ENCODE results near the gene AK2. TPM values are rescaled to one million over a fixed set of nuclear protein-coding genes. Genes with fewer than 3 reads are reported as not detected.

The AK2 gene
- polyA plus RNA-seq, 2 of the 4 experiments (the other 2 are of a cell fraction) = 164 to 178 TPM

DNA sequence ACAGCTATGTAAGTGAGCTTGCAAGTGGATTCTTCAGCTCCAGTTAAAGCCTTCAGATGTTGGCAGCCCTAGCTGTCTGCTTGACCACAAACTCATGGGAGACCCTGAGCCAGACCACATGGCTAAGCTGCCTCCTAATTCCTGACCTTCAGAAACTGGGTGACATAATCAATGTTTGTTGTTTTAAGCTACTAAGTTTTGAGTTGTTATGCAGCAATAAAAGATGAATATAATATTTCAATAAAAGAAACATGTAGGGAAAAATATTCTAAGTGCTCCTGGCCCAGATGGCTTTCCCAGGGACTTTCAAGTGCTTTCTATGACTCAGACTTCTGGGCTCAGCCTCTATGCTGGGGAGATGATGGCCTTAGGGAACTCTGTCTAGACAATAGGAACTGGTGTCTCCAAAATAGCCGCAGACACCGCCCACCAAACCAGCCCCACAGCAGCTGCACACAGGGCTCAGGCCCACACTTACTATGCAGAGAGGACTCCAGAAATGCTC, 23.9 kb upstream of the AK2 start:
- peak in 1 of 2 experiments; percentile 29 for DNase-seq (ENCODE audit: low read depth in 1 of 2, low spot score in 1 of 2)
- ATAC-seq = peak in 1 of 2 experiments; percentile 40; a peak in 2 of 6 replicates
- CTCF ChIA-PET = interaction anchor here (0.5 to 2.2 kb wide), 4 partner anchors 26 to 645 kb away, joined by 3 to 8 read pairs (median 3); no protein-coding TSS in a partner anchor
- Histone ChIP-seq H3K4me3 (no peak overlapping the region), H3K4me2 (no peak overlapping the region), H3K9me3 (peaks cover 24% of the 10 kb centered on the region), H3K27ac (no peak overlapping the region; a peak in 1 of 6 replicates), H3K4me1 (peaks cover 1% of the 10 kb centered on the region)
- POLR2A ChIA-PET = interaction anchor here (1.4 kb wide), 2 partner anchors 20 to 96 kb away, joined by 3 to 6 read pairs; partner anchors contain the start of gene AZIN2
- WGBS (ENCODE audit: missing lambda C conversion rate) = 56% methylated on average over 2 of the region's 2 CpGs
- TF ChIP-seq BCL3 (IDR thresholded peaks at IDR 0.05) (no peak), CBX8 (IDR thresholded peaks at IDR 0.05) (no peak)
- FAIRE-seq = no peak

- Histone ChIP-seq H3K27ac (no peak overlapping the region), H3K4me1 (peaks cover 9% of the 10 kb centered on the region), H3K4me2 (no peak overlapping the region), H3K9me3 (peaks cover 4% of the 10 kb centered on the region; the same call in 2 of the 3 replicates), H3K4me3 (no peak overlapping the region)
- no peak for FAIRE-seq
- DNase-seq (ENCODE audit: low read depth in 1 of 2, low spot score in 1 of 2) = no peak
- TF ChIP-seq KDM1A (IDR thresholded peaks at IDR 0.05; ENCODE audit: low read depth) = no peak
- no peak for TF ChIP-seq ESRRA (IDR thresholded peaks at IDR 0.05; ENCODE audit: borderline replicate concordance, low read length)
- TF ChIP-seq BHLHE40 (IDR thresholded peaks at IDR 0.05; ENCODE audit: low read depth, low read length) = no peak
- TF ChIP-seq CHD2 (IDR thresholded peaks at IDR 0.05; ENCODE audit: low read length, partially characterized antibody) = no peak
- no peak for TF ChIP-seq PBX3 (IDR thresholded peaks at IDR 0.05)
- TF ChIP-seq TP53 (CRISPR knock-in tag; IDR thresholded peaks at IDR 0.05) = no peak
- no peak for TF ChIP-seq PHF8 (IDR thresholded peaks at IDR 0.05; ENCODE audit: borderline replicate concordance, low read depth)
- TF ChIP-seq, protein P1, sequence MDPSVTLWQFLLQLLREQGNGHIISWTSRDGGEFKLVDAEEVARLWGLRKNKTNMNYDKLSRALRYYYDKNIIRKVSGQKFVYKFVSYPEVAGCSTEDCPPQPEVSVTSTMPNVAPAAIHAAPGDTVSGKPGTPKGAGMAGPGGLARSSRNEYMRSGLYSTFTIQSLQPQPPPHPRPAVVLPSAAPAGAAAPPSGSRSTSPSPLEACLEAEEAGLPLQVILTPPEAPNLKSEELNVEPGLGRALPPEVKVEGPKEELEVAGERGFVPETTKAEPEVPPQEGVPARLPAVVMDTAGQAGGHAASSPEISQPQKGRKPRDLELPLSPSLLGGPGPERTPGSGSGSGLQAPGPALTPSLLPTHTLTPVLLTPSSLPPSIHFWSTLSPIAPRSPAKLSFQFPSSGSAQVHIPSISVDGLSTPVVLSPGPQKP (IDR thresholded peaks at IDR 0.05; ENCODE audit: low read depth, low read length) = no peak
- TF ChIP-seq HEYL (CRISPR knock-in tag; IDR thresholded peaks at IDR 0.05) = no peak
- no peak for TF ChIP-seq MAZ (IDR thresholded peaks at IDR 0.05; ENCODE audit: borderline replicate concordance, low read depth, low read length)
- TF ChIP-seq MYC (IDR thresholded peaks at IDR 0.05; ENCODE audit: borderline replicate concordance, low read length) = no peak
- no peak for TF ChIP-seq KDM5A (IDR thresholded peaks at IDR 0.05)
- no peak for TF ChIP-seq HOXB5 (CRISPR knock-in tag; IDR thresholded peaks at IDR 0.05)
- no peak for TF ChIP-seq MAFK (IDR thresholded peaks at IDR 0.05; ENCODE audit: partially characterized antibody)
- TF ChIP-seq CTCF (IDR thresholded peaks at IDR 0.05) = no peak
- no peak for TF ChIP-seq HOXA7 (CRISPR knock-in tag; IDR thresholded peaks at IDR 0.05)
- no peak for TF ChIP-seq RAD21 (conservative IDR thresholded peaks at IDR 0.05 in 1 of 2, IDR thresholded peaks at IDR 0.05 in 1 of 2)
- no peak for TF ChIP-seq MAX (IDR thresholded peaks at IDR 0.05)
- WGBS (ENCODE audit: missing lambda C conversion rate) = 62% methylated on average over 2 of the region's 2 CpGs
- no peak for ATAC-seq
- CTCF ChIA-PET = interaction anchor here (0.6 to 7.0 kb wide), 12 partner anchors 10 to 185 kb away, joined by 3 to 97 read pairs (median 6); no protein-coding TSS in a partner anchor
- POLR2A ChIA-PET = interaction anchor here (0.6 to 1.4 kb wide), 3 partner anchors 24 to 207 kb away, joined by 4 to 7 read pairs (median 6); partner anchors contain the start of gene AZIN2
Measured at GRCh38 chr1:33057095-33057494, 20.4 kb upstream of the AK2 start.

Data from A549 (cell line).